Common myeloid progenitor, CD34-positive (primary cell): Measurements from ENCODE around the gene FRMD4A.

Experiments
- CTCF ChIA-PET: fragments of 350-600 bp; sonication (Branson Sonifier 250); formaldehyde crosslinking; loops from one replicate; lab custom pipeline; 2021; ENCODE audit warnings: antibody characterized with exemption; lab: Charles Lee
- POLR2A ChIA-PET: fragments of 350-600 bp; sonication (Branson Sonifier 250); formaldehyde crosslinking; loops from one replicate; lab custom pipeline; 2021; ENCODE audit warnings: antibody characterized with exemption; lab: Charles Lee
- DNase-seq, 3 donors: peaks; one replicate each; pipeline versions ENCODE4 v3.0.0 to v3.0.0-alpha.2; 2013
- H3K27ac ChIP-seq, 2 experiments: 1 replicate in 1 of 2; 2 replicates in 1 of 2; pipeline ENCODE4 v1.7.0; 2013; ENCODE audit warnings: inconsistent platforms in 2 of 2, low read length in 2 of 2, mild to moderate bottlenecking in 2 of 2, low read depth in 1 of 2, moderate library complexity in 1 of 2; ENCODE audit not compliant: severe bottlenecking in 2 of 2, insufficient read depth in 1 of 2, poor library complexity in 1 of 2
- H3K27me3 ChIP-seq, 5 experiments: replicated peaks in 2 of 5; 1 replicate in 3 of 5; 2 replicates in 2 of 5; pipeline versions ENCODE4 v1.6.1 to v1.7.0; 2013; ENCODE audit warnings: low read length in 4 of 5, mild to moderate bottlenecking in 2 of 5, moderate library complexity in 2 of 5, inconsistent platforms in 1 of 5; ENCODE audit not compliant: insufficient read depth in 5 of 5, control insufficient read depth in 4 of 5
- H3K36me3 ChIP-seq, 4 experiments: 1 replicate in 2 of 4; 2 replicates in 2 of 4; pipeline versions ENCODE4 v1.6.1 to v1.7.0; 2013; ENCODE audit warnings: low read length in 3 of 4, control low read depth in 1 of 4, mild to moderate bottlenecking in 1 of 4; ENCODE audit not compliant: control insufficient read depth in 4 of 4, insufficient read depth in 4 of 4
- H3K4me1 ChIP-seq, 4 experiments: 1 replicate in 3 of 4; 2 replicates in 1 of 4; pipeline versions ENCODE4 v1.6.1 to v1.7.1; 2013; ENCODE audit warnings: low read length in 3 of 4, mild to moderate bottlenecking in 3 of 4, control low read depth in 1 of 4, inconsistent platforms in 1 of 4, moderate library complexity in 1 of 4; ENCODE audit not compliant: control insufficient read depth in 4 of 4, insufficient read depth in 4 of 4; ENCODE audit errors: control extremely low read depth in 1 of 4
- H3K4me3 ChIP-seq, 7 experiments: 1 replicate in 4 of 7; 2 replicates in 3 of 7; pipeline versions ENCODE4 v1.5.1 to v1.7.0; 2013; ENCODE audit warnings: mild to moderate bottlenecking in 7 of 7, low read length in 6 of 7, moderate library complexity in 6 of 7, inconsistent platforms in 2 of 7, low read depth in 2 of 7, control low read depth in 1 of 7; ENCODE audit not compliant: insufficient read depth in 4 of 7, control insufficient read depth in 1 of 7; ENCODE audit errors: extremely low read depth in 1 of 7
- H3K9me3 ChIP-seq, 5 experiments: 1 replicate in 4 of 5; 2 replicates in 1 of 5; pipeline versions ENCODE4 v1.6.1 to v1.7.1; 2013; ENCODE audit warnings: low read length in 4 of 5, mild to moderate bottlenecking in 2 of 5, inconsistent platforms in 1 of 5, low read depth in 1 of 5, moderate library complexity in 1 of 5; ENCODE audit not compliant: control insufficient read depth in 4 of 5, insufficient read depth in 2 of 5; ENCODE audit errors: control extremely low read depth in 1 of 5
- WGBS: methylation state at CpG from one replicate; pipeline ENCODE4 v1.1.5; 2013; ENCODE audit not compliant: insufficient coverage; 5-methylcytosine and 5-hydroxymethylcytosine counted together

FRMD4A gene

DNA sequence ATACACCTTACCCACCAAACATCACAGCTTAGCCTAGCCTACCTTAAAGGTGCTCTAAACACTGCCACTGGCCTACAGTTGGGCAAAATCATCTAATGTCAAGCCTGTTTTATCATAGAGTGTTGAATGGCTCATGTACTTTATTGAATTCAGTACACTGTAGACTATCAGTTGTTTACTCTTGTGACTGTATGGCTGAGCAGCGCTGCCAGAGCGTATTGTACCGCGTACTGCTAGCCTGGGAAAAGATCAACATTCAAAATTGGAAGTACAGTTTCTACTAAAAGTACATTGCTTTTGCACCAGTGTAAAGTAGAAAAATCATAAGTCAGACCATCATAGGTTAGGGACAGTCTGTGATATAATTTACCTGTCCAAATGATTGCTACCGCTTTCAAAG lies 517.2 kb downstream of the FRMD4A start:
- no peak overlapping the region for H3K27ac ChIP-seq
- H3K36me3 ChIP-seq, result no peaks in the 10 kb centered on the region
- 98% methylated on average over 5 of the region's 5 CpGs for WGBS
- CTCF ChIA-PET, result no interaction called here
- H3K4me1 ChIP-seq, result no peaks in the 10 kb centered on the region
- peaks cover 0 to 14% (median 1%) of the 10 kb centered on the region in 5 experiments for H3K9me3 ChIP-seq
- POLR2A ChIA-PET, result no interaction called here
- peaks cover 0 to 13% (median 2%) of the 10 kb centered on the region in 5 experiments for H3K27me3 ChIP-seq
- no peak overlapping the region for H3K4me3 ChIP-seq
- no peak for DNase-seq

DNA sequence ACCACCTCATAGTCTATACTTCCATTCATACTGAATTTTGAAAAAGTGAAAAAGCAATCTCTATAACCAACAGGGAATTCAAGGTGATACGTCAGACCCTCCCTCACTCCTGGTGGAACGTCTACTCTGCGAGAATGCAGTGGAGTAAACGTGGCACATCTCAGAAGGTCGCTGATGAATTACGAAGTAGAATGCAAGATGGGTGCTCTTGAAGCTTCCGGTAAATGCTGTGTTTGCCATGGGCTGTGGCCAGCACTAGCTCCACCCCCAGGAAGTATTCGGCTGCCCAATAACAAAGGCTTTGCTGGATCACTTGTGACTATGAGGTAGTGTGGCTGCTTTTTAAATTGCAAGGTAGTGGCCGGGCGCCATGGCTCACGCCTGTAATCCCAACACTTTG lies 517.9 kb downstream of the FRMD4A start:
- H3K27ac ChIP-seq, result no peak overlapping the region
- no peak for DNase-seq
- ChIA-PET POLR2A (no interaction called here), CTCF (no interaction called here)
- H3K4me3 ChIP-seq, result no peak overlapping the region
- no peaks in the 10 kb centered on the region for H3K4me1 ChIP-seq
- WGBS, result 97% methylated on average over 11 of the region's 11 CpGs
- peaks cover 0 to 14% (median 1%) of the 10 kb centered on the region in 5 experiments for H3K9me3 ChIP-seq
- peaks cover 0 to 13% (median 2%) of the 10 kb centered on the region in 5 experiments for H3K27me3 ChIP-seq
- no peaks in the 10 kb centered on the region for H3K36me3 ChIP-seq

DNA sequence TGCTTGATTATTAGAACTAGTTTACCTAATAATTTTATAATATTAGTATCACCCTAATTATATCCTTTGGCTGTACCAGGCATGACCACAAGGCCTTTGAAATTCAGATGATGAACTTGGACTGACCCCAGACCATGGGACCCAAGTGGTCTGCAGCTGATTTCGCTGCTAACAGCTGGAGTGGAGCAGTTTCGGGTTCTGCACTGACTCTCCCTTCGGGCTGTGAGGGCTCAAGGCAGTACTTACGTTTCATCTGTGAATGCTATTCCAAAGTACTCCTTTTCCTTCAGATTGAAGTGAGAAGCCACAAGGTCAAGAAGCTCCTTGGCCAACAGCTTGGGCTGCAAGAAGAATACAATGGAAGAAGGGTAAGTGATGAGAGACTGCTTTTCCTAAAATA lies 520.2 kb downstream of the FRMD4A start:
- no peak for DNase-seq
- no peaks in the 10 kb centered on the region for H3K4me1 ChIP-seq
- peaks cover 0 to 11% (median 0%) of the 10 kb centered on the region in 5 experiments for H3K27me3 ChIP-seq
- H3K4me3 ChIP-seq, result no peak overlapping the region
- peaks cover 0 to 1% (median 0%) of the 10 kb centered on the region in 5 experiments for H3K9me3 ChIP-seq
- POLR2A ChIA-PET, result no interaction called here
- no peak overlapping the region for H3K27ac ChIP-seq
- 90% methylated on average over 4 of the region's 4 CpGs for WGBS
- CTCF ChIA-PET, result no interaction called here
- H3K36me3 ChIP-seq, result no peaks in the 10 kb centered on the region

DNA sequence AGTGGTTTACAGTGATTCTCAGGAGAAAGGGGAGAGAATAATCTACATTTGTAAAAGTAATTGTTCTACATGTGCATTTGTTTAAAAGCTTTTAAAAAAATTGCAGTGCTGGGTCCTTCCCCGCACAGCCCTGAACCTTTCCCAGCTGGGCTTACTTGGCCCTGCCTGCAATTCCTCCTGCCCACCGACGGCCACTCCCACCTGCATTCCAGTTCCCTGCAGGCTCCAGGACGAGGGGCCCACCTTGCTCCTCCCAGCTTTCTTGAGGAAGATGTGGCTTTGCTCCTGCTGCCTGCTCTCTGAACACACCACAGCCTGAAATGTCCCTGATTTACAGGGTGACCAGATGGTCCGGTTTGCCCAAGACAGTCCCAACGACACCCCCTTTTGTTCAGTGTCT lies 521.3 kb downstream of the FRMD4A start:
- WGBS, result 87% methylated on average over 6 of the region's 6 CpGs
- no peaks in the 10 kb centered on the region for H3K36me3 ChIP-seq
- POLR2A ChIA-PET, result no interaction called here
- no peak for DNase-seq
- CTCF ChIA-PET, result interaction anchor here (1.2 kb wide), 1 partner anchor 11 kb away, joined by 3 read pairs; no protein-coding TSS in a partner anchor
- no peaks in the 10 kb centered on the region for H3K9me3 ChIP-seq
- H3K27me3 ChIP-seq, result peaks cover 0 to 11% (median 2%) of the 10 kb centered on the region in 5 experiments
- no peak overlapping the region for H3K4me3 ChIP-seq
- no peak overlapping the region for H3K27ac ChIP-seq
- no peaks in the 10 kb centered on the region for H3K4me1 ChIP-seq

DNA sequence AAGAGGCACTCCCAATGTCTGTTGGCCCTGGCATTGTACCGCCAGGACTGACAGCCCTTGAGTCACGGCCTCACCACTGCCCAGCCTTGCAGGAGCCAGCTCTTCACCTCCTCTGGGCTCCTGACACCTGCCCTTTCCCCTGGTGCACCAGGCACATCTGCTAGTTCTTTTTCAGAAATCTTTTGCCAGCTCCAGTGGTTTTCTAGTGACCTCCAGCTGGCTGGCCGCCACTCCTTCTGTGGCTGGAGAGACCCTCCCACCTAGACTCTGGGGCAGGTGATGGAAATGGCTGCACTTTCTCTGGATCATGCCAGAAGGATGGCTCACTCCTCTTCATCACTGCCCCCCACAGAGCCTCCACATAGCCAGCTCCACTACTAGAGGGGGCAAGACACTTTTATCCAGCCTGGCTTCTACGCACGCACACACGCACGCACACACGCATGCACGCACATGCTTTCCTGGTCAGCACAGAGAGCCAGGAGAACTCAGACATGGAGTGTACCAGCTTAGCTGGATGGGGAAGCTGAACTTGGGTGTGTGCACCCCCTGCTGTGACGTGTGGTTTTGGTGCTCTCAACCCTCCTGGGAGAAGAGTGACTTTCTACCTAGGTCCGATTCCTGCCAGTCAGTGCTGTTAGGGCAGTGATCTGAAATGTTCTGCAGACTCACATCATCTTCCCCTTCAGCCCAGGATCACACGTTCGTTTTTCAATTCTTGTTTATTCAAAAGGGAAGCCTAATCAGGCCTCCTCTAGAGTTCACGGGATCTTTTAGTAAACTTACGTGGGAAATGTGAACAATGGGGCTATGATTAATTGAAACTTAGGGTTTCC lies 522.0 kb downstream of the FRMD4A start:
- H3K9me3 ChIP-seq, result no peaks in the 10 kb centered on the region
- peaks cover 0 to 15% (median 2%) of the 10 kb centered on the region in 5 experiments for H3K27me3 ChIP-seq
- POLR2A ChIA-PET, result no interaction called here
- no peak overlapping the region for H3K27ac ChIP-seq
- H3K4me3 ChIP-seq, result no peak overlapping the region
- H3K36me3 ChIP-seq, result no peaks in the 10 kb centered on the region
- 85% methylated on average over 15 of the region's 15 CpGs for WGBS
- CTCF ChIA-PET, result interaction anchor here (1.2 kb wide), 1 partner anchor 10 kb away, joined by 3 read pairs; no protein-coding TSS in a partner anchor
- no peak for DNase-seq
- no peaks in the 10 kb centered on the region for H3K4me1 ChIP-seq

DNA sequence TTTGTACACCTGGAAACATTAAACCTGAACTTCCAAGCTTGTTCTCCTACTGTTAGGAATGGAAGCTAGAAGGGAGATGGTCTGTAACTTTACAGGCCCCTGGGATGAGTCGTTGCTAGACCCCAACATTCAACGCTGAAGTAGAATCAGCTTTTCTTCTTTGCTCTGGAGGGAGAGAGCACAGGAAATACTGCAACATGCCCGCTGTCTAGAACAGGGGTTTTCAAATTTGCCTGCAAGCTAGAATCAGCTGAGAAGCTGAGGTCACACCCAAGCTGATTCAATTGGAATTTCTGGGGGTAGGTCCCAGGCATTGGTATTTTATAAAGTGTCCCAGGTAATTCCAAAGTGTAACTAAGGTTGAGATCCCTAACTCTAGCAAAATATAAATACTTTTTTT lies 524.3 kb downstream of the FRMD4A start:
- no peak for DNase-seq
- no peaks in the 10 kb centered on the region for H3K36me3 ChIP-seq
- ChIA-PET POLR2A (no interaction called here), CTCF (no interaction called here)
- H3K9me3 ChIP-seq, result no peaks in the 10 kb centered on the region
- H3K4me1 ChIP-seq, result no peaks in the 10 kb centered on the region
- H3K27ac ChIP-seq, result no peak overlapping the region
- no peak overlapping the region for H3K4me3 ChIP-seq
- peaks cover 0 to 19% (median 2%) of the 10 kb centered on the region in 5 experiments for H3K27me3 ChIP-seq
- WGBS, result 90% methylated on average over 3 of the region's 3 CpGs
